Measurements from ENCODE around the gene KRT77.

Gene KRT77

GRCh38 chr12:52687497-52688385 lies 15.6 kb downstream of the KRT77 start:
- Mint-ChIP-seq H3K4me1 (peaks cover 4% of the 10 kb centered on the region), H3K4me3 (no peak overlapping the region), H3K36me3 (ENCODE audit: low read depth) (no peaks in the 10 kb centered on the region), H3K27me3 (ENCODE audit: low read depth) (peaks cover 81% of the 10 kb centered on the region), H3K9me3 (no peaks in the 10 kb centered on the region), H3K27ac (no peak overlapping the region)
- TF ChIP-seq CTCF (IDR thresholded peaks at IDR 0.05; ENCODE audit: unreplicated experiment in 3 of 3): no peak

- no peak overlapping the region for H3K27ac Mint-ChIP-seq
- TF ChIP-seq CTCF (IDR thresholded peaks at IDR 0.05; ENCODE audit: unreplicated experiment in 3 of 3): no peak
- H3K4me3 Mint-ChIP-seq: no peak overlapping the region
- H3K36me3 Mint-ChIP-seq (ENCODE audit: low read depth): no peaks in the 10 kb centered on the region
- no peaks in the 10 kb centered on the region for H3K9me3 Mint-ChIP-seq
- H3K4me1 Mint-ChIP-seq: peaks cover 4% of the 10 kb centered on the region
- peaks cover 78% of the 10 kb centered on the region for H3K27me3 Mint-ChIP-seq (ENCODE audit: low read depth)
Observed at GRCh38 chr12:52686756-52687487, 16.4 kb downstream of the KRT77 start.

GRCh38 chr12:52686063-52686462 lies 17.3 kb downstream of the KRT77 start:
- H3K27ac Mint-ChIP-seq: no peak overlapping the region
- no peak for TF ChIP-seq CTCF (IDR thresholded peaks at IDR 0.05; ENCODE audit: unreplicated experiment in 3 of 3)
- H3K36me3 Mint-ChIP-seq (ENCODE audit: low read depth): no peaks in the 10 kb centered on the region
- H3K27me3 Mint-ChIP-seq (ENCODE audit: low read depth): peaks cover 72% of the 10 kb centered on the region
- H3K4me1 Mint-ChIP-seq: no peaks in the 10 kb centered on the region
- no peaks in the 10 kb centered on the region for H3K9me3 Mint-ChIP-seq
- no peak overlapping the region for H3K4me3 Mint-ChIP-seq

GRCh38 chr12:52685406-52685890 lies 17.9 kb downstream of the KRT77 start:
- Mint-ChIP-seq H3K27me3 (ENCODE audit: low read depth) (peaks cover 69% of the 10 kb centered on the region), H3K4me3 (no peak overlapping the region), H3K27ac (no peak overlapping the region), H3K36me3 (ENCODE audit: low read depth) (no peaks in the 10 kb centered on the region), H3K4me1 (no peaks in the 10 kb centered on the region), H3K9me3 (no peaks in the 10 kb centered on the region)
- TF ChIP-seq CTCF (IDR thresholded peaks at IDR 0.05; ENCODE audit: unreplicated experiment in 3 of 3): no peak

- Mint-ChIP-seq H3K9me3 (no peaks in the 10 kb centered on the region), H3K36me3 (ENCODE audit: low read depth) (no peaks in the 10 kb centered on the region), H3K27me3 (ENCODE audit: low read depth) (peaks cover 63% of the 10 kb centered on the region), H3K4me3 (no peak overlapping the region), H3K4me1 (no peaks in the 10 kb centered on the region), H3K27ac (no peak overlapping the region)
- TF ChIP-seq CTCF (IDR thresholded peaks at IDR 0.05; ENCODE audit: unreplicated experiment in 3 of 3): no peak
Observed at GRCh38 chr12:52684431-52684830, 18.9 kb downstream of the KRT77 start.
